Measurements from ENCODE around the gene ZNF853. TPM values are rescaled to one million over a fixed set of nuclear protein-coding genes. Genes with fewer than 3 reads are reported as not detected.

Gene ZNF853
- total RNA-seq, 1 experiment from 2014 or later = 1.0 TPM

DNA sequence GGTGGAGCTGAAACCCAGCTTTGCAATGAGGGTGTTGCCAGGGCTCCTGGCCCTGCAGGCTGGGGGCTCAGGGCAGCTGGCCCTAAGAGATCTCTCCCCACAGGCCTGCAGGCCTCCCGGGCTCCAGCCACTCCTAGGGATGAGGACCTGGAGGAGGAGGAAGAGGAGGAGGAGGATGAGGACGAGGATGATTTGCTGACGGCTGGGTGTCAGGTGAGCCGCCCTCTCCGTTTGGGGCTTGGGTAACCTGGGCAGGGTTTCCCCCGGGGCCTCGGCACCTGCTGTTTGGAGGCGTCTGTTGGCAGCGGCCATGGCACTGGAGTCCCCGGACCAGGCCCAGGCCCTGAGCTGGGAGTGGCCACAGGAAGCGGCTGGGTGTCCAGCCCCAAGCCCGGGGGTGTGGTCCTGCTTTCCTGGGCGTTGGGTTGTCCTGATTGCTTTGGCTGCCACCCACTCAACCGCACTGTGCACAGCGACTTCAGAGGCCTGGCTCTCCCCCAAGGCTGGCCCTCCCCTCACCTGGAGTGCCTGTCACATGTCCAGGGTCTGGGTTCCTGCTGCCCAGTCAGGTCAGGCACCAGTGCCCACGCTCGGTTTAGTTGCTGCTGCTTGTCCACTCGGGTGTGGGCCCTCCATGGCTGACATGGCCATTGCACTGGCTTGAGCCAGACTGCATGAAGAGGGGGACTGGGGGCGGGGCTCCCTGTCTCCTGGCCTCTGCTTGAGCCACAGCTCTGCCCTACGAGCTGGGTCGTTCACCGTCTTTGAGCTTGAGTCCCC lies 27.6 kb downstream of the ZNF853 start:
- intact Hi-C loops (cut with micrococcal nuclease) = no loop called here
- Histone ChIP-seq H3K4me2 (ENCODE audit: low read length) (no peak overlapping the region), H3F3A (ENCODE audit: low read length, unreplicated experiment) (no peaks in the 10 kb centered on the region), H3K4me1 (ENCODE audit: insufficient read depth, low read length) (peaks cover 6% of the 10 kb centered on the region; the same call in 1 of the 2 replicates), H4K20me1 (ENCODE audit: low read length) (no peaks in the 10 kb centered on the region), H3K9ac (ENCODE audit: low read length) (no peak overlapping the region), H3K27me3 (ENCODE audit: low read length) (no peaks in the 10 kb centered on the region), H3K36me3 (ENCODE audit: low read depth, low read length) (peaks cover 17% of the 10 kb centered on the region), H3K9me3 (ENCODE audit: low read length) (no peaks in the 10 kb centered on the region), H3K27ac (ENCODE audit: low read length) (no peak overlapping the region), H2AFZ (ENCODE audit: low read length) (no peak overlapping the region), H3K4me3 (ENCODE audit: low read length) (no peak overlapping the region), H3K9me2 (replicated peaks; ENCODE audit: low read length) (no peaks in the 10 kb centered on the region), H3K79me2 (ENCODE audit: low read length) (peaks cover 30% of the 10 kb centered on the region)
- ChIA-PET CTCF (no interaction called here), POLR2A (ENCODE audit: unreplicated experiment) (no interaction called here)
- no TSS peak for BruUV-seq (replicated peaks)
- TF ChIP-seq EZH2phosphoT487 (IDR thresholded peaks at IDR 0.05; ENCODE audit: borderline replicate concordance, low read length) (no peak), EZH2 (IDR thresholded peaks at IDR 0.05; ENCODE audit: low read length, unreplicated experiment) (no peak)
- TF ChIP-seq, protein P1, sequence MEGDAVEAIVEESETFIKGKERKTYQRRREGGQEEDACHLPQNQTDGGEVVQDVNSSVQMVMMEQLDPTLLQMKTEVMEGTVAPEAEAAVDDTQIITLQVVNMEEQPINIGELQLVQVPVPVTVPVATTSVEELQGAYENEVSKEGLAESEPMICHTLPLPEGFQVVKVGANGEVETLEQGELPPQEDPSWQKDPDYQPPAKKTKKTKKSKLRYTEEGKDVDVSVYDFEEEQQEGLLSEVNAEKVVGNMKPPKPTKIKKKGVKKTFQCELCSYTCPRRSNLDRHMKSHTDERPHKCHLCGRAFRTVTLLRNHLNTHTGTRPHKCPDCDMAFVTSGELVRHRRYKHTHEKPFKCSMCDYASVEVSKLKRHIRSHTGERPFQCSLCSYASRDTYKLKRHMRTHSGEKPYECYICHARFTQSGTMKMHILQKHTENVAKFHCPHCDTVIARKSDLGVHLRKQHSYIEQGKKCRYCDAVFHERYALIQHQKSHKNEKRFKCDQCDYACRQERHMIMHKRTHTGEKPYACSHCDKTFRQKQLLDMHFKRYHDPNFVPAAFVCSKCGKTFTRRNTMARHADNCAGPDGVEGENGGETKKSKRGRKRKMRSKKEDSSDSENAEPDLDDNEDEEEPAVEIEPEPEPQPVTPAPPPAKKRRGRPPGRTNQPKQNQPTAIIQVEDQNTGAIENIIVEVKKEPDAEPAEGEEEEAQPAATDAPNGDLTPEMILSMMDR (conservative IDR thresholded peaks at IDR 0.05; ENCODE audit: low read depth, low read length) = no peak
- DNase-seq (no peak), ATAC-seq (no peak)

DNA sequence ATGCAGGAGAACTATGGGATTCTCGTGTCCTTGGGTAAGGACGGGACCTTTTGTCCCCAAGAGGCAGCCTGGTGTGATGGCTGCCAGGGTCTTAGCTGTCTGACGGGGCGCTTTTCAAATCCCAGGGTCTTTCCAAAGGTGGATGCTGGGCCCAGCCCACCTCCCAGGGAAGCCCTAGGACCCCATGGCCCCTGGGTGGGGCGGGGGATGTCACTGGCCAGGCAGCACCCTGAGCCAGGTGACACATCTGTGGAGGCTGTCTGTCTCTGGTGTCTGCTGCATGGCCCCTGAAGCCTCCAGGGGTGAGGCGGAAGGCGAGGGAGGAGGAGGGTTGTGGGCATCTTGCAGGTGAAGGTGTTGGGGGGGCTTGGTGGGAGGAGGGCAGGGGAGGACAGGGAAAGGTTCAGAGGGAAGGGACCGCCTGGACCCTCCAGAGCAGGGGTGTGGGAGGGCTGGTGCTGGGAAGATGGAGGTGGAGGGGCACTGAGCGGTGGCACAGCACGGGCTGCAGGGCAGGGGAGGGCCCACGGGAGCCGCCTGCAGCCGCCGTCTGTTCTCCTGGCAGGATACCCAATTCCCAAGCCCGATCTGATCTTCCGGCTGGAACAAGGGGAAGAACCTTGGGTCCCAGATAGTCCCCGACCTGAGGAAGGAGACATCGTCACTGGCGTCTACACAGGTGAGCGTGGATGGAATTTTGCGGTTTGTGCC lies 28.7 kb downstream of the ZNF853 start:
- Histone ChIP-seq H3K79me2 (ENCODE audit: low read length) (peaks cover 20% of the 10 kb centered on the region), H4K20me1 (ENCODE audit: low read length) (no peaks in the 10 kb centered on the region), H3K9ac (ENCODE audit: low read length) (no peak overlapping the region), H3K9me3 (ENCODE audit: low read length) (no peaks in the 10 kb centered on the region), H3K36me3 (ENCODE audit: low read depth, low read length) (peaks cover 21% of the 10 kb centered on the region), H3K4me2 (ENCODE audit: low read length) (no peak overlapping the region), H3K4me3 (ENCODE audit: low read length) (no peak overlapping the region), H3K4me1 (ENCODE audit: insufficient read depth, low read length) (no peaks in the 10 kb centered on the region), H2AFZ (ENCODE audit: low read length) (no peak overlapping the region), H3K27me3 (ENCODE audit: low read length) (no peaks in the 10 kb centered on the region), H3K27ac (ENCODE audit: low read length) (no peak overlapping the region), H3F3A (ENCODE audit: low read length, unreplicated experiment) (no peaks in the 10 kb centered on the region), H3K9me2 (replicated peaks; ENCODE audit: low read length) (no peaks in the 10 kb centered on the region)
- ATAC-seq (no peak), DNase-seq (no peak)
- TF ChIP-seq, protein P1 (conservative IDR thresholded peaks at IDR 0.05; ENCODE audit: low read depth, low read length) = no peak
- TF ChIP-seq EZH2 (IDR thresholded peaks at IDR 0.05; ENCODE audit: low read length, unreplicated experiment) (no peak), EZH2phosphoT487 (IDR thresholded peaks at IDR 0.05; ENCODE audit: borderline replicate concordance, low read length) (no peak)
- POLR2A ChIA-PET (ENCODE audit: unreplicated experiment) = no interaction called here
- no TSS peak for BruUV-seq (replicated peaks)
- intact Hi-C loops (cut with micrococcal nuclease) = no loop called here
- CTCF ChIA-PET = no interaction called here

DNA sequence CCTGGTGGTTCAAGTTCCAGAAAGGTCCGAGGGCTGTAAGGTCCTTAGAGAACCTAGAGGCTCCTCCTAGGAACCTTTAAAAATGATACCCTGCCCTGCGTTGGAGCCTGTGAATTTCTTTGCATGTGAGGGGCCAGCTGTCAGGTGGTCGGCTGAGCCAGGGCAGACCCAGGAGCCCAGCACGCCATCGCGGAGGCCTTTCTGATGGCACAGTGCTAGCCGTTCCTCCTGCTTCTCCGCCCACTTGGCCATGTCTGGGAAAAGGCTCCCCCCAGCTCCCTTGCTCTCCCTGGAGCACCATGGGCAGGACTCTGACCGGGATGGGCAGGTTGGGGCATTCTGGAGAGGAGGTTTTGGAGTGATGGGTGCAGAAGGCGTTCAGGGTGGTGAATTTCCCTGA lies 29.3 kb downstream of the ZNF853 start:
- intact Hi-C loops (cut with micrococcal nuclease) = no loop called here

More for the DNA sequence above, 29.3 kb downstream of the ZNF853 start:
- H3K4me2 ChIP-seq (ENCODE audit: low read length) = no peak overlapping the region
- no peak overlapping the region for H2AFZ ChIP-seq (ENCODE audit: low read length)
- peaks cover 13% of the 10 kb centered on the region for H3K79me2 ChIP-seq (ENCODE audit: low read length)
- H3K9me2 ChIP-seq (replicated peaks; ENCODE audit: low read length) = no peaks in the 10 kb centered on the region
- no peaks in the 10 kb centered on the region for H3F3A ChIP-seq (ENCODE audit: low read length, unreplicated experiment)
- no peaks in the 10 kb centered on the region for H3K9me3 ChIP-seq (ENCODE audit: low read length)
- H3K27ac ChIP-seq (ENCODE audit: low read length) = no peak overlapping the region
- no TSS peak for BruUV-seq (replicated peaks)
- TF ChIP-seq EZH2phosphoT487 (IDR thresholded peaks at IDR 0.05; ENCODE audit: borderline replicate concordance, low read length) (no peak), EZH2 (IDR thresholded peaks at IDR 0.05; ENCODE audit: low read length, unreplicated experiment) (no peak)
- TF ChIP-seq, protein P1 (conservative IDR thresholded peaks at IDR 0.05; ENCODE audit: low read depth, low read length) = no peak
- no peak overlapping the region for H3K4me3 ChIP-seq (ENCODE audit: low read length)
- H3K4me1 ChIP-seq (ENCODE audit: insufficient read depth, low read length) = no peaks in the 10 kb centered on the region
- H3K36me3 ChIP-seq (ENCODE audit: low read depth, low read length) = peaks cover 21% of the 10 kb centered on the region
- DNase-seq (no peak), ATAC-seq (no peak)
- no peaks in the 10 kb centered on the region for H4K20me1 ChIP-seq (ENCODE audit: low read length)
- CTCF ChIA-PET = no interaction called here
- H3K27me3 ChIP-seq (ENCODE audit: low read length) = no peaks in the 10 kb centered on the region
- POLR2A ChIA-PET (ENCODE audit: unreplicated experiment) = no interaction called here
- no peak overlapping the region for H3K9ac ChIP-seq (ENCODE audit: low read length)
